Measurements from ENCODE around the gene GLRX5.

GLRX5 gene

GRCh38 chr14:95494456-95494855 is 40.4 kb upstream of the GLRX5 start:
- no peak for TF ChIP-seq CTCF (conservative IDR thresholded peaks at IDR 0.05; ENCODE audit: control insufficient read depth, insufficient read depth, low read depth, low read length)
- H3K4me3 ChIP-seq (ENCODE audit: control insufficient read depth, low read depth, low read length), result no peak overlapping the region
- DNase-seq (ENCODE audit: low read depth), result no peak

GRCh38 chr14:95495076-95495475 is 39.8 kb upstream of the GLRX5 start:
- DNase-seq (ENCODE audit: low read depth), result no peak
- no peak overlapping the region for H3K4me3 ChIP-seq (ENCODE audit: control insufficient read depth, low read depth, low read length)
- TF ChIP-seq CTCF (conservative IDR thresholded peaks at IDR 0.05; ENCODE audit: control insufficient read depth, insufficient read depth, low read depth, low read length), result no peak

- no peak for DNase-seq (ENCODE audit: low read depth)
- TF ChIP-seq CTCF (conservative IDR thresholded peaks at IDR 0.05; ENCODE audit: control insufficient read depth, insufficient read depth, low read depth, low read length), result no peak
- H3K4me3 ChIP-seq (ENCODE audit: control insufficient read depth, low read depth, low read length), result no peak overlapping the region
Measured at GRCh38 chr14:95495538-95496025, 39.3 kb upstream of the GLRX5 start.

GRCh38 chr14:95496111-95496681 is 38.7 kb upstream of the GLRX5 start:
- H3K4me3 ChIP-seq (ENCODE audit: control insufficient read depth, low read depth, low read length), result no peak overlapping the region
- no peak for TF ChIP-seq CTCF (conservative IDR thresholded peaks at IDR 0.05; ENCODE audit: control insufficient read depth, insufficient read depth, low read depth, low read length)
- DNase-seq (ENCODE audit: low read depth), result no peak

GRCh38 chr14:95496690-95497259 is 38.1 kb upstream of the GLRX5 start:
- H3K4me3 ChIP-seq (ENCODE audit: control insufficient read depth, low read depth, low read length), result no peak overlapping the region
- no peak for TF ChIP-seq CTCF (conservative IDR thresholded peaks at IDR 0.05; ENCODE audit: control insufficient read depth, insufficient read depth, low read depth, low read length)
- peak; percentile 77 for DNase-seq (ENCODE audit: low read depth)

- no peak overlapping the region for H3K4me3 ChIP-seq (ENCODE audit: control insufficient read depth, low read depth, low read length)
- DNase-seq (ENCODE audit: low read depth), result no peak
- TF ChIP-seq CTCF (conservative IDR thresholded peaks at IDR 0.05; ENCODE audit: control insufficient read depth, insufficient read depth, low read depth, low read length), result no peak
Measured at GRCh38 chr14:95497561-95498011, 37.3 kb upstream of the GLRX5 start.

Measured in fibroblast of mammary gland (primary cell).